Natural killer cell (primary cell): ENCODE data around the gene FOXL2. TPM values are rescaled to one million over a fixed set of nuclear protein-coding genes. Genes with fewer than 3 reads are reported as not detected.
A peak's percentile ranks its signal among the peaks of the same experiment; 100 is the strongest.

ENCODE experiments used
- ATAC-seq, 3 donors: fragments of 150-1000 bp in 2 of 3; fragments of 200-7000 bp in 1 of 3; cut with Tn5 transposase; 1 replicate in 1 of 3; 2 replicates in 2 of 3; pipeline ENCODE4 v1.10.0; 2021; ENCODE audit warnings: mild to moderate bottlenecking in 2 of 3, moderate library complexity in 2 of 3
- DNase-seq, 2 donors: peaks; one replicate each; pipeline versions ENCODE4 v3.0.0 to v3.0.0-alpha.2; 2013 to 2021; ENCODE audit warnings: mixed read lengths in 1 of 2
- H3K27ac ChIP-seq: one replicate; pipeline ENCODE4 v1.5.1; 2013; ENCODE audit warnings: mild to moderate bottlenecking, low read length
- H3K27me3 ChIP-seq: one replicate; pipeline ENCODE4 v1.6.1; 2013; ENCODE audit warnings: low read length; ENCODE audit not compliant: control insufficient read depth, insufficient read depth
- H3K36me3 ChIP-seq: one replicate; pipeline ENCODE4 v1.6.1; 2013; ENCODE audit warnings: low read length; ENCODE audit not compliant: control insufficient read depth, insufficient read depth
- H3K4me1 ChIP-seq: one replicate; pipeline ENCODE4 v1.6.1; 2013; ENCODE audit warnings: low read length; ENCODE audit not compliant: control insufficient read depth, insufficient read depth
- H3K4me3 ChIP-seq: one replicate; pipeline ENCODE4 v1.5.1; 2013; ENCODE audit warnings: low read length
- H3K9me3 ChIP-seq: one replicate; pipeline ENCODE4 v1.6.1; 2013; ENCODE audit warnings: low read length; ENCODE audit not compliant: control insufficient read depth, insufficient read depth
- H3K27ac Mint-ChIP-seq, 2 donors: one replicate each; pipeline ENCODE4 v1.8.0; 2022; ENCODE audit warnings: mild to moderate bottlenecking in 2 of 2, mixed read lengths in 2 of 2, moderate library complexity in 1 of 2
- H3K27me3 Mint-ChIP-seq, 2 donors: one replicate each; pipeline ENCODE4 v1.8.0; 2022; ENCODE audit warnings: low read depth in 2 of 2, mixed read lengths in 2 of 2
- H3K36me3 Mint-ChIP-seq: one replicate; pipeline ENCODE4 v1.8.0; 2022; ENCODE audit warnings: mixed read lengths
- H3K4me1 Mint-ChIP-seq, 2 donors: one replicate each; pipeline ENCODE4 v1.8.0; 2022; ENCODE audit warnings: mixed read lengths in 2 of 2
- H3K4me3 Mint-ChIP-seq: one replicate; pipeline ENCODE4 v1.8.0; 2022; ENCODE audit warnings: mild to moderate bottlenecking, moderate library complexity, mixed read lengths
- H3K9me3 Mint-ChIP-seq, 2 donors: one replicate each; pipeline ENCODE4 v1.8.0; 2022; ENCODE audit warnings: mixed read lengths in 2 of 2
- CTCF ChIP-seq: fragments of 200-600 bp; IDR thresholded peaks from one replicate; pipeline ENCODE4 v1.8.0; 2022; ENCODE audit warnings: antibody characterized with exemption
- WGBS: methylation state at CpG from one replicate; pipeline ENCODE4 v1.1.7; 2013; ENCODE audit warnings: missing lambda C conversion rate; ENCODE audit not compliant: insufficient coverage; 5-methylcytosine and 5-hydroxymethylcytosine counted together
- intact Hi-C: fragments of 100-400 bp; cut with micrococcal nuclease; formaldehyde crosslinking; loops from one replicate; pipeline ENCODE4 v1.14.2; 2022
- total RNA-seq, 4 donors: library from RNA; stranded (reverse); fragments of 120-200 nt in 1 of 4; gene quantifications; one replicate each; pipeline versions ENCODE4 v1.2.3 to v1.2.4, GENCODE V29; 2013 to 2022

The FOXL2 gene
- total RNA-seq, 3 donors from 2014 or later (not counting 1 experiment from before 2014, with no cell fraction given) = not detected

GRCh38 chr3:138948371-138949001 lies 1.5 kb upstream of the FOXL2 start:
- H3K9me3 ChIP-seq = no peaks in the 10 kb centered on the region
- H3K27me3 ChIP-seq = peaks cover 52% of the 10 kb centered on the region
- H3K9me3 Mint-ChIP-seq = no peaks in the 10 kb centered on the region
- 68% methylated on average over 2 of the region's 3 CpGs for WGBS
- peaks cover 19 to 37% of the 10 kb centered on the region in 2 donors for H3K4me1 Mint-ChIP-seq
- no peaks in the 10 kb centered on the region for H3K36me3 Mint-ChIP-seq
- no peak overlapping the region for H3K27ac Mint-ChIP-seq
- H3K4me1 ChIP-seq = peaks cover 44% of the 10 kb centered on the region
- TF ChIP-seq CTCF = no peak
- DNase-seq (no peak), ATAC-seq (no peak)
- intact Hi-C loops = no loop called here
- H3K36me3 ChIP-seq = no peaks in the 10 kb centered on the region
- H3K27me3 Mint-ChIP-seq = peaks cover 51 to 71% of the 10 kb centered on the region in 2 donors
- H3K4me3 Mint-ChIP-seq = peak overlapping the region; percentile 35
- H3K27ac ChIP-seq = no peak overlapping the region
- no peak overlapping the region for H3K4me3 ChIP-seq

- DNase-seq = no peak
These were observed 671 bp upstream of the FOXL2 start for GRCh38 chr3:138947495-138948121.

GRCh38 chr3:138945709-138946662 lies 951 bp downstream of the FOXL2 start:
- peaks cover 46% of the 10 kb centered on the region for H3K4me1 ChIP-seq

More at GRCh38 chr3:138947495-138948121, 671 bp upstream of the FOXL2 start:
- intact Hi-C loops = no loop called here
- Mint-ChIP-seq H3K36me3 (no peaks in the 10 kb centered on the region), H3K9me3 (no peaks in the 10 kb centered on the region), H3K27ac (no peak overlapping the region), H3K4me1 (peaks cover 19 to 37% of the 10 kb centered on the region in 2 donors), H3K27me3 (peaks cover 60 to 73% of the 10 kb centered on the region in 2 donors), H3K4me3 (peak overlapping the region; percentile 64)
- no peak for TF ChIP-seq CTCF
- H3K27me3 ChIP-seq = peaks cover 60% of the 10 kb centered on the region
- H3K4me1 ChIP-seq = peaks cover 46% of the 10 kb centered on the region
- H3K27ac ChIP-seq = no peak overlapping the region
- no peak overlapping the region for H3K4me3 ChIP-seq
- no peaks in the 10 kb centered on the region for H3K36me3 ChIP-seq
- ATAC-seq = no peak
- 16% methylated on average over 20 of the region's 21 CpGs for WGBS
- H3K9me3 ChIP-seq = no peaks in the 10 kb centered on the region

More at GRCh38 chr3:138945709-138946662, 951 bp downstream of the FOXL2 start:
- no peak overlapping the region for H3K27ac Mint-ChIP-seq
- Histone ChIP-seq H3K27me3 (peaks cover 70% of the 10 kb centered on the region), H3K27ac (no peak overlapping the region), H3K4me3 (no peak overlapping the region), H3K9me3 (no peaks in the 10 kb centered on the region), H3K36me3 (no peaks in the 10 kb centered on the region)
- 2% methylated on average over 120 of the region's 120 CpGs for WGBS
- no peak for TF ChIP-seq CTCF
- DNase-seq (peak in 1 of 2 donors; percentile 47), ATAC-seq (peak in 2 of 3 donors; percentile 6 to 38)
- intact Hi-C loops = no loop called here
- H3K4me3 Mint-ChIP-seq = peak overlapping the region; percentile 92
- H3K4me1 Mint-ChIP-seq = peaks cover 19 to 37% of the 10 kb centered on the region in 2 donors
- no peaks in the 10 kb centered on the region for H3K9me3 Mint-ChIP-seq
- peaks cover 70 to 78% of the 10 kb centered on the region in 2 donors for H3K27me3 Mint-ChIP-seq
- H3K36me3 Mint-ChIP-seq = no peaks in the 10 kb centered on the region
